Measurements from ENCODE around the gene DHRS1.
A peak's percentile ranks its signal among the peaks of the same experiment; 100 is the strongest.
"Not testable (repeated sequence)": the region's sequence is repeated elsewhere in the genome, so short reads cannot be mapped to it uniquely, and the experiment has no call there.

The DHRS1 gene

DNA sequence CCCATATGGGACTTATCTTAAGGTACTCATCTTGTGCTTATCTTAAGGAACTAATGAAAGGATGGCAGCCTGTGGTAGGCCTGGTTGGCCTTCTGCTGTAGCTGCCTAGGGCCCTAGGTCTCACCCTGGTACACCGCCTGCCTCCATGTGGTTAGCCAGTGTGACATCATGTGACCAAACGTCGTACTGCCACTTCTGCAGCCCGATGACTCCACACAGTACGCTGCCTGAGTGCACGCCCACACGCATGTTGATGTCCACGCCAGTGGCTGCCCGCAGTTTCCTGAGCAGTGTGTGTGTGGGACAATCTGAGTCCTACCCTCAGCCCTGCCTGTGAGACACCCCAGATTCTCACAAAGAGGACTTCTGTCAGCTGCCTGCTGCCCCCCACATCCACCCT lies 30.2 kb upstream of the DHRS1 start:
- H3F3A ChIP-seq (ENCODE audit: low read depth): 0 out of 2 replicates have a peak, but pooled peaks cover 3% of the 10 kb centered on the region

DNA sequence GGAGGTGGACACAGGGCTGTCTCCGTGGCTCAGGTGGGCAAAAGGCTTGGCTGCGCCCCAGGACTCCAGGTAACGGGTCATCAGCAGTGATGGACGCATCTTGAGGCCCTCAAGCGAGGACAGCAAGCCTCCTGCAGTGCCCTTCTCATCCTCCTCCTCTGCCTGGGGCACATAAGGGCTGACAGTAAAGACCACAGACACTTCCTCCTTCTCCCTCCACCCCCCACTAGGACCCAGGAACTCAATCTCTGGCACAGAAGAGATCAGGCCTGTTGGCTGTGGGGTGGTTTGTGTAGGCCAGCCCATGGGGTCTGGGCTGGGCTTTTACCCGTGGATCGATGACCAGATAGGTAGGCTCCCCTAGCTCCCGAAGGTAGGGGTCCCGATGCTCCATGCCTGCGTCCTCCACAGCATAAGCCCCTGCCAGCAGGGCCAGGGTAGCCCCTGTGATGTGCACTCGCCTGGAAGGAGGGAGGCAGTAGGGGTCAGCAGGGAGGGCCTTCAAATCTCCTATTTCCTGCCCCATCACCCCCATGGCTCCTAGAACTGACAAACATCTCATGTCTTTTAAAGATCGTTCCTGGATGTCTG lies 29.6 kb upstream of the DHRS1 start:
- H3K9me2 ChIP-seq (replicated peaks; ENCODE audit: low read depth, low read length): no peaks in the 10 kb centered on the region
- H3K27me3 ChIP-seq (ENCODE audit: insufficient read depth, low read length, poor library complexity, severe bottlenecking): no peaks in the 10 kb centered on the region
- no peak overlapping the region for H3K4me3 ChIP-seq (ENCODE audit: low read length, poor library complexity, severe bottlenecking)
- H3F3A ChIP-seq (ENCODE audit: low read depth): 0 out of 2 replicates have a peak, but pooled peaks cover 3% of the 10 kb centered on the region
- peaks cover 52% of the 10 kb centered on the region for H3K4me1 ChIP-seq (ENCODE audit: insufficient read depth, low read length, poor library complexity, severe bottlenecking)
- no peaks in the 10 kb centered on the region for H3K36me3 ChIP-seq (ENCODE audit: insufficient read depth, low read length)
- H2AFZ ChIP-seq (ENCODE audit: low read length): no peak overlapping the region
- no peaks in the 10 kb centered on the region for H4K20me1 ChIP-seq (ENCODE audit: insufficient read depth, low read length, poor library complexity, severe bottlenecking)
- H3K9ac ChIP-seq (ENCODE audit: low read depth, low read length, poor library complexity, severe bottlenecking): no peak overlapping the region
- no peaks in the 10 kb centered on the region for H3K79me2 ChIP-seq (ENCODE audit: insufficient read depth, low read length)
- no peak for TF ChIP-seq EZH2phosphoT487 (IDR thresholded peaks at IDR 0.05; ENCODE audit: borderline replicate concordance)
- TF ChIP-seq, protein P1, sequence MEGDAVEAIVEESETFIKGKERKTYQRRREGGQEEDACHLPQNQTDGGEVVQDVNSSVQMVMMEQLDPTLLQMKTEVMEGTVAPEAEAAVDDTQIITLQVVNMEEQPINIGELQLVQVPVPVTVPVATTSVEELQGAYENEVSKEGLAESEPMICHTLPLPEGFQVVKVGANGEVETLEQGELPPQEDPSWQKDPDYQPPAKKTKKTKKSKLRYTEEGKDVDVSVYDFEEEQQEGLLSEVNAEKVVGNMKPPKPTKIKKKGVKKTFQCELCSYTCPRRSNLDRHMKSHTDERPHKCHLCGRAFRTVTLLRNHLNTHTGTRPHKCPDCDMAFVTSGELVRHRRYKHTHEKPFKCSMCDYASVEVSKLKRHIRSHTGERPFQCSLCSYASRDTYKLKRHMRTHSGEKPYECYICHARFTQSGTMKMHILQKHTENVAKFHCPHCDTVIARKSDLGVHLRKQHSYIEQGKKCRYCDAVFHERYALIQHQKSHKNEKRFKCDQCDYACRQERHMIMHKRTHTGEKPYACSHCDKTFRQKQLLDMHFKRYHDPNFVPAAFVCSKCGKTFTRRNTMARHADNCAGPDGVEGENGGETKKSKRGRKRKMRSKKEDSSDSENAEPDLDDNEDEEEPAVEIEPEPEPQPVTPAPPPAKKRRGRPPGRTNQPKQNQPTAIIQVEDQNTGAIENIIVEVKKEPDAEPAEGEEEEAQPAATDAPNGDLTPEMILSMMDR (conservative IDR thresholded peaks at IDR 0.05; ENCODE audit: low read length): no peak
- H3K4me2 ChIP-seq (ENCODE audit: low read depth, low read length, poor library complexity, severe bottlenecking): peak overlapping the region; percentile 37
- H3K9me3 ChIP-seq (ENCODE audit: insufficient read depth, low read depth, low read length): no peaks in the 10 kb centered on the region

More for the DNA sequence above, 30.2 kb upstream of the DHRS1 start:
- Histone ChIP-seq H3K9me2 (replicated peaks; ENCODE audit: low read depth, low read length) (no peaks in the 10 kb centered on the region), H3K27me3 (ENCODE audit: insufficient read depth, low read length, poor library complexity, severe bottlenecking) (no peaks in the 10 kb centered on the region), H3K79me2 (ENCODE audit: insufficient read depth, low read length) (no peaks in the 10 kb centered on the region), H3K4me3 (ENCODE audit: low read length, poor library complexity, severe bottlenecking) (no peak overlapping the region), H3K9me3 (ENCODE audit: insufficient read depth, low read depth, low read length) (no peaks in the 10 kb centered on the region), H3K36me3 (ENCODE audit: insufficient read depth, low read length) (no peaks in the 10 kb centered on the region), H3K4me1 (ENCODE audit: insufficient read depth, low read length, poor library complexity, severe bottlenecking) (peaks cover 51% of the 10 kb centered on the region), H2AFZ (ENCODE audit: low read length) (no peak overlapping the region), H3K9ac (ENCODE audit: low read depth, low read length, poor library complexity, severe bottlenecking) (no peak overlapping the region), H3K4me2 (ENCODE audit: low read depth, low read length, poor library complexity, severe bottlenecking) (no peak overlapping the region), H4K20me1 (ENCODE audit: insufficient read depth, low read length, poor library complexity, severe bottlenecking) (no peaks in the 10 kb centered on the region)
- TF ChIP-seq, protein P1 (conservative IDR thresholded peaks at IDR 0.05; ENCODE audit: low read length): no peak
- no peak for TF ChIP-seq EZH2phosphoT487 (IDR thresholded peaks at IDR 0.05; ENCODE audit: borderline replicate concordance)

DNA sequence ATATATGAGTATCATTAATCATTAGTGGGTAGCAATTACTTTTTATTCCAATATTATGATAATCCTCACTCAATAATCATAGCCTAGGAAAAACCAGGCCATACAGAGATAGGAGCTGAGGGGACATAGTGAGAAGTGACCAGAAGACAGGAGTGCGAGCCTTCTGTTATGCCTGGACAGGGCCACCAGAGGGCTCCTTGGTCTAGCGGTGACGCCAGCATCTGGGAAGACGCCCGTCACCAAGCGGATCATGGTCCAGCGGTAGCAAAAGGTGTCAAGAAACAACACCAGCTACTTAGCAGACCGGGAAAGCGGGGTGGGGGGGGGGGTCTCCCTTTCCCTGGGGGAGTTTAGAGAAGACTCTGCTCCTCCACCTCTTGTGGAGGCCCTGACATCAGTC lies 28.3 kb upstream of the DHRS1 start:
- peak overlapping the region; percentile 65 for H3K4me2 ChIP-seq (ENCODE audit: low read depth, low read length, poor library complexity, severe bottlenecking)
- H2AFZ ChIP-seq (ENCODE audit: low read length); H3K9ac ChIP-seq (ENCODE audit: low read depth, low read length, poor library complexity, severe bottlenecking); H4K20me1 ChIP-seq (ENCODE audit: insufficient read depth, low read length, poor library complexity, severe bottlenecking); H3K36me3 ChIP-seq (ENCODE audit: insufficient read depth, low read length); H3K79me2 ChIP-seq (ENCODE audit: insufficient read depth, low read length); H3K9me3 ChIP-seq (ENCODE audit: insufficient read depth, low read depth, low read length); H3F3A ChIP-seq (ENCODE audit: low read depth); H3K27me3 ChIP-seq (ENCODE audit: insufficient read depth, low read length, poor library complexity, severe bottlenecking); H3K9me2 ChIP-seq (replicated peaks; ENCODE audit: low read depth, low read length); H3K4me3 ChIP-seq (ENCODE audit: low read length, poor library complexity, severe bottlenecking): not testable (repeated sequence)
- H3K4me1 ChIP-seq (ENCODE audit: insufficient read depth, low read length, poor library complexity, severe bottlenecking): peaks cover 46% of the 10 kb centered on the region
- TF ChIP-seq, protein P1 (conservative IDR thresholded peaks at IDR 0.05; ENCODE audit: low read length): peak; percentile 44; the same call in 1 of the 2 replicates

Measured in Loucy (cell line).